K562 (cell line): Measurements from ENCODE around the gene EPHB2. TPM values are rescaled to one million over a fixed set of nuclear protein-coding genes. Genes with fewer than 3 reads are reported as not detected.

Experiments
- ATAC-seq: fragments of 200-7000 bp; cut with Tn5 transposase; 3 replicates; pipeline ENCODE4 v1.9.1; 2020; ENCODE audit warnings: moderate library complexity
- BruUV-seq: library from RNA; stranded (reverse); fragments of 400-500 nt; replicated peaks from 2 replicates; lab custom pipeline; 2021; lab: Mats Ljungman, UMichigan
- CTCF ChIA-PET: fragments of 300-600 bp; formaldehyde crosslinking; extraction: SDS; loops from one replicate; lab custom pipeline; 2021; ENCODE audit warnings: low intra/inter-chr PET ratio; lab: Yijun Ruan, JAX
- POLR2A ChIA-PET: fragments of 300-600, 350-650 bp; sonication (Branson Sonifier 250); formaldehyde crosslinking; extraction: SDS; loops from one replicate; lab custom pipeline; 2021; ENCODE audit warnings: antibody characterized with exemption, inconsistent platforms; lab: Yijun Ruan, JAX
- DNase-seq, 4 experiments: peaks; one replicate each; pipeline versions ENCODE4 v3.0.0 to v3.0.0-alpha.2; 2011 to 2018; ENCODE audit warnings: low spot score in 3 of 4, mixed read lengths in 3 of 4; ENCODE audit errors: extremely low read depth in 1 of 4
- FAIRE-seq: peaks from 2 replicates; lab custom pipeline; 2011; peaks lifted over from hg19 to GRCh38; lab: Jason Lieb, UNC
- H2AFZ ChIP-seq: 2 replicates; pipeline ENCODE4 v1.6.0; 2011; ENCODE audit warnings: low read depth, low read length, control low read depth, inconsistent platforms
- H3K27ac ChIP-seq: fragments of 200-600 bp; 3 replicates; pipeline ENCODE4 v1.8.0; 2011; ENCODE audit warnings: low read depth, mild to moderate bottlenecking, control low read depth, inconsistent platforms, low read length, moderate library complexity, mixed read lengths; ENCODE audit errors: extremely low read depth
- H3K27me3 ChIP-seq, 2 experiments: fragments of 300-600 bp in 1 of 2; 2 replicates in 1 of 2; 3 replicates in 1 of 2; pipeline versions ENCODE4 v1.6.0 to v1.8.0; 2011; ENCODE audit warnings: inconsistent platforms in 2 of 2, low read length in 2 of 2, mild to moderate bottlenecking in 1 of 2, mixed read lengths in 1 of 2, moderate library complexity in 1 of 2; ENCODE audit not compliant: control insufficient read depth in 2 of 2, insufficient read depth in 2 of 2
- H3K36me3 ChIP-seq: fragments of 300-600 bp; 3 replicates; pipeline ENCODE4 v1.8.0; 2011; ENCODE audit warnings: mild to moderate bottlenecking, low read length, inconsistent platforms; ENCODE audit not compliant: control insufficient read depth, insufficient read depth
- H3K4me1 ChIP-seq, 2 experiments: fragments of 200-600 bp in 1 of 2; replicated peaks in 1 of 2; 2 replicates in 1 of 2; 3 replicates in 1 of 2; pipeline versions ENCODE4 v1.5.1 to v1.8.0; 2011; ENCODE audit warnings: inconsistent platforms in 2 of 2, low read length in 2 of 2, mild to moderate bottlenecking in 1 of 2, mixed read lengths in 1 of 2, moderate library complexity in 1 of 2; ENCODE audit not compliant: control insufficient read depth in 2 of 2, insufficient read depth in 2 of 2
- H3K4me2 ChIP-seq: 2 replicates; pipeline ENCODE4 v1.6.1; 2011; ENCODE audit warnings: low read length, control low read depth, inconsistent platforms, mixed read lengths; ENCODE audit not compliant: insufficient read depth
- H3K4me3 ChIP-seq: fragments of 200-600 bp; sonication (generic), shearing (Covaris generic); 2 replicates; pipeline ENCODE4 v1.5.1; 2016; ENCODE audit warnings: control low read depth, inconsistent platforms
- H3K79me2 ChIP-seq: fragments of 200-600 bp; 3 replicates; pipeline ENCODE4 v1.8.0; 2011; ENCODE audit warnings: low read length, inconsistent platforms; ENCODE audit not compliant: control insufficient read depth, insufficient read depth
- H3K9ac ChIP-seq, 2 experiments: 2 replicates each; pipeline versions ENCODE4 v1.6.0 to v1.6.1; 2011; ENCODE audit warnings: low read depth in 2 of 2, low read length in 2 of 2, control low read depth in 1 of 2, inconsistent platforms in 1 of 2, mild to moderate bottlenecking in 1 of 2, mixed read lengths in 1 of 2; ENCODE audit not compliant: insufficient read depth in 1 of 2
- H3K9me1 ChIP-seq: one replicate; pipeline ENCODE4 v1.6.0; 2011; ENCODE audit warnings: inconsistent platforms, mild to moderate bottlenecking, low read length, moderate library complexity; ENCODE audit not compliant: control insufficient read depth, insufficient read depth
- H3K9me3 ChIP-seq: replicated peaks from 2 replicates; pipeline ENCODE4 v1.5.1; 2011; ENCODE audit warnings: low read depth, low read length, inconsistent platforms; ENCODE audit not compliant: control insufficient read depth, insufficient read depth
- H4K20me1 ChIP-seq: replicated peaks from 2 replicates; pipeline ENCODE4 v1.6.1; 2011; ENCODE audit warnings: low read length, inconsistent platforms, mixed read lengths; ENCODE audit not compliant: control insufficient read depth, insufficient read depth
- CBX3 ChIP-seq, 2 experiments: IDR thresholded peaks; 1 replicate in 1 of 2; 2 replicates in 1 of 2; pipeline ENCODE4 v1.6.1; 2012; ENCODE audit warnings: inconsistent platforms in 2 of 2, low read length in 2 of 2, borderline replicate concordance in 1 of 2, control low read depth in 1 of 2
- JUN ChIP-seq, 2 experiments: sonication (generic) in 1 of 2; formaldehyde crosslinking in 1 of 2; IDR thresholded peaks; 2 replicates each; pipeline versions ENCODE4 v1.6.1 to v1.8.0; 2012 to 2022; ENCODE audit warnings: borderline replicate concordance in 2 of 2, mild to moderate bottlenecking in 2 of 2, improper control_type of control experiment in 1 of 2, low read depth in 1 of 2, low read length in 1 of 2, missing genetic modification reagents in 1 of 2
- POLR3G ChIP-seq: IDR thresholded peaks from 2 replicates; pipeline ENCODE4 v1.6.1; 2011; ENCODE audit not compliant: insufficient read length, insufficient replicate concordance; ENCODE audit errors: extremely low read depth
- RBM22 ChIP-seq: fragments of 200-400 bp; formaldehyde crosslinking; IDR thresholded peaks from 2 replicates; pipeline ENCODE4 v1.6.1; 2018; ENCODE audit warnings: low read length, low read depth; ENCODE audit not compliant: poor library complexity, severe bottlenecking
- SMC3 ChIP-seq: conservative IDR thresholded peaks from 2 replicates; pipeline ENCODE4 v1.6.1; 2011; ENCODE audit warnings: low read depth, low read length, improper control_type of control experiment; ENCODE audit not compliant: insufficient read depth
- SRSF7 ChIP-seq: fragments of 200-400 bp; formaldehyde crosslinking; optimal IDR thresholded peaks from 2 replicates; pipeline ENCODE3; 2017; ENCODE audit warnings: mild to moderate bottlenecking, low read depth, low read length
- ZKSCAN3 ChIP-seq: fragments of 250-450 bp; sonication (Bioruptor Pico); IDR thresholded peaks from 2 replicates; pipeline ENCODE4 v1.4.0; 2020
- ZNF175 ChIP-seq: fragments of 200-800 bp; sonication (Bioruptor generic); IDR thresholded peaks from 2 replicates; pipeline ENCODE4 v1.6.1; 2016; ENCODE audit warnings: low read depth, mild to moderate bottlenecking, missing genetic modification characterization, missing compliant biosample characterization
- ZNF212 ChIP-seq: fragments of 450-650 bp; formaldehyde crosslinking; IDR thresholded peaks from 2 replicates; pipeline ENCODE4 v1.4.0; 2020; ENCODE audit warnings: mild to moderate bottlenecking
- ZNF778 ChIP-seq: fragments of 450-650 bp; formaldehyde crosslinking; IDR thresholded peaks from 2 replicates; pipeline ENCODE4 v1.4.0; 2020; ENCODE audit warnings: mild to moderate bottlenecking, moderate library complexity
- in situ Hi-C: fragments of 300-500 bp; cut with MboI; formaldehyde crosslinking; loops from 4 replicates; pipeline ENCODE4 v1.15.0; 2018; ENCODE audit warnings: inconsistent platforms, mixed read lengths
- intact Hi-C: fragments of 100-400 bp; cut with micrococcal nuclease; formaldehyde crosslinking; loops from 2 replicates; pipeline ENCODE4 v1.14.2; 2022
- polyA plus RNA-seq, 8 experiments: library from polyadenylated mRNA; depleted of rRNA in 4 of 8; stranded (reverse) in 5 of 8; unstranded in 3 of 8; fragments of >200 nt; fragmentation: Nextera tagmentation in 2 of 8; fragmentation: Illumina TruSeq in 1 of 8; extraction: Ambion mirVana in 2 of 8; extraction: Trizol in 1 of 8; gene quantifications; 2 replicates each; pipeline versions ENCODE4 v1.2.1 to v1.2.3, GENCODE V29; 2011 to 2014; ENCODE audit warnings: inconsistent platforms in 1 of 8, missing spikeins in 1 of 8
- total RNA-seq, 7 experiments: library from RNA; depleted of rRNA in 6 of 7; stranded (reverse); fragments of >200 nt in 6 of 7; fragmentation: Illumina TruSeq in 2 of 7; extraction: Trizol in 2 of 7; gene quantifications; 2 replicates each; pipeline versions ENCODE4 v1.2.1 to v1.2.3, GENCODE V29; 2011 to 2021; ENCODE audit warnings: low replicate concordance in 1 of 7

The EPHB2 gene
- total and polyA plus RNA-seq, 9 of the 15 experiments (the other 6 are each of a cell fraction or from before 2014, with no cell fraction given), result not detected

GRCh38 chr1:22705586-22705985 lies 5.1 kb upstream of the EPHB2 start:
- DNase-seq, result no peak
- Histone ChIP-seq H3K27me3 (peaks cover 3 to 21% of the 10 kb centered on the region in 2 experiments; a peak in 2 of 5 replicates), H3K4me1 (peaks cover 0 to 10% of the 10 kb centered on the region in 2 experiments; a peak in 4 of 5 replicates), H3K4me2 (no peak overlapping the region), H4K20me1 (peaks cover 28% of the 10 kb centered on the region), H2AFZ (no peak overlapping the region), H3K27ac (no peak overlapping the region), H3K36me3 (no peaks in the 10 kb centered on the region), H3K9me3 (no peaks in the 10 kb centered on the region), H3K9ac (no peak overlapping the region), H3K4me3 (no peak overlapping the region), H3K9me1 (no peaks in the 10 kb centered on the region), H3K79me2 (no peaks in the 10 kb centered on the region)
- in situ Hi-C loops, result no loop called here
- ChIA-PET POLR2A (interaction anchor here (1.1 kb wide), 1 partner anchor 18 kb away, joined by 3 read pairs; no protein-coding TSS in a partner anchor), CTCF (interaction anchor here (2.1 kb wide), 1 partner anchor 156 kb away, joined by 14 read pairs; no protein-coding TSS in a partner anchor)
- FAIRE-seq, result no peak
- intact Hi-C loops, result loop anchor here (2.0 kb wide), 1 partner anchor 27 kb away; no protein-coding TSS in a partner anchor
- TF ChIP-seq SMC3, result no peak
- TF ChIP-seq RBM22, result no peak
- no peak for TF ChIP-seq ZNF212 (CRISPR knock-in tag)
- no peak for TF ChIP-seq ZNF778 (CRISPR knock-in tag)
- TF ChIP-seq JUN (IDR thresholded peaks at IDR 0.05; ENCODE audit: borderline replicate concordance, low read depth, low read length), result no peak
- TF ChIP-seq JUN (CRISPR knock-in tag; IDR thresholded peaks at IDR 0.05; ENCODE audit: borderline replicate concordance), result no peak
- TF ChIP-seq ZNF175 (CRISPR knock-in tag), result no peak
- no peak for TF ChIP-seq CBX3 (IDR thresholded peaks at IDR 0.05; ENCODE audit: borderline replicate concordance in 1 of 2, low read length in 2 of 2)
- TF ChIP-seq POLR3G, result no peak
- no peak for TF ChIP-seq ZKSCAN3 (CRISPR knock-in tag)
- TF ChIP-seq SRSF7, result no peak
- no TSS peak for BruUV-seq
- ATAC-seq, result no peak
